GM19452 (cell line): ENCODE measurements around the gene PARD3.
"Not testable (repeated sequence)": the region's sequence is repeated elsewhere in the genome, so short reads cannot be mapped to it uniquely, and the experiment has no call there.

ENCODE experiments used
- ATAC-seq: cut with Tn5 transposase; IDR thresholded peaks from one replicate; pipeline ENCODE4 v1.9.1; 2021; ENCODE audit not compliant: unreplicated experiment

PARD3 gene

GRCh38 chr10:34360984-34361383 is 454.1 kb downstream of the PARD3 start:
- no peak for ATAC-seq

- no peak for ATAC-seq
Measured at GRCh38 chr10:34359435-34359813, 455.7 kb downstream of the PARD3 start.

GRCh38 chr10:34358729-34359434 is 456.2 kb downstream of the PARD3 start:
- ATAC-seq, result no peak

- no peak for ATAC-seq
Measured at GRCh38 chr10:34356463-34356862, 458.6 kb downstream of the PARD3 start.

- not testable (repeated sequence) for ATAC-seq
Measured at GRCh38 chr10:34353530-34353929, 461.6 kb downstream of the PARD3 start.

GRCh38 chr10:34352599-34353204 is 462.4 kb downstream of the PARD3 start:
- not testable (repeated sequence) for ATAC-seq

GRCh38 chr10:34351161-34351560 is 463.9 kb downstream of the PARD3 start:
- ATAC-seq, result no peak

GRCh38 chr10:34348917-34349485 is 466.1 kb downstream of the PARD3 start:
- ATAC-seq, result no peak

- ATAC-seq, result no peak
Measured at GRCh38 chr10:34348021-34348420, 467.1 kb downstream of the PARD3 start.

GRCh38 chr10:34347131-34347530 is 468.0 kb downstream of the PARD3 start:
- no peak for ATAC-seq

GRCh38 chr10:34346516-34347100 is 468.5 kb downstream of the PARD3 start:
- ATAC-seq, result no peak

- no peak for ATAC-seq
Measured at GRCh38 chr10:34345383-34345782, 469.7 kb downstream of the PARD3 start.

- ATAC-seq, result no peak
Measured at GRCh38 chr10:34343764-34344163, 471.3 kb downstream of the PARD3 start.

- no peak for ATAC-seq
Measured at GRCh38 chr10:34341473-34341872, 473.6 kb downstream of the PARD3 start.

- ATAC-seq, result no peak
Measured at GRCh38 chr10:34340934-34341333, 474.2 kb downstream of the PARD3 start.

- ATAC-seq, result no peak
Measured at GRCh38 chr10:34339816-34340553, 475.1 kb downstream of the PARD3 start.

- no peak for ATAC-seq
Measured at GRCh38 chr10:34337917-34338316, 477.2 kb downstream of the PARD3 start.

- ATAC-seq, result no peak
Measured at GRCh38 chr10:34335960-34336690, 479.0 kb downstream of the PARD3 start.

- ATAC-seq, result no peak
Measured at GRCh38 chr10:34334908-34335307, 480.2 kb downstream of the PARD3 start.

- no peak for ATAC-seq
Measured at GRCh38 chr10:34333513-34333912, 481.6 kb downstream of the PARD3 start.

- ATAC-seq, result no peak
Measured at GRCh38 chr10:34327184-34327583, 487.9 kb downstream of the PARD3 start.
